Measurements from ENCODE around the gene BOC. TPM values are rescaled to one million over a fixed set of nuclear protein-coding genes. Genes with fewer than 3 reads are reported as not detected.

Gene BOC
- total RNA-seq, 2 experiments from 2014 or later, result 0.40 to 0.43 TPM

GRCh38 chr3:113297841-113298240 is 86.5 kb downstream of the BOC start:
- CTCF ChIA-PET, result no interaction called here
- Mint-ChIP-seq H3K4me1 (no peaks in the 10 kb centered on the region), H3K4me3 (no peak overlapping the region), H3K27me3 (no peaks in the 10 kb centered on the region), H3K36me3 (ENCODE audit: low read depth) (peaks cover 3% of the 10 kb centered on the region), H3K9me3 (ENCODE audit: low read depth) (no peaks in the 10 kb centered on the region), H3K27ac (no peak overlapping the region)
- POLR2A ChIA-PET, result no interaction called here
- intact Hi-C loops (cut with DNase I, micrococcal nuclease), result no loop called here
- ATAC-seq, result no peak
- no peak for DNase-seq

- H3K36me3 Mint-ChIP-seq (ENCODE audit: low read depth), result peaks cover 3% of the 10 kb centered on the region
- no peaks in the 10 kb centered on the region for H3K4me1 Mint-ChIP-seq
- intact Hi-C loops (cut with DNase I, micrococcal nuclease), result no loop called here
- no peaks in the 10 kb centered on the region for H3K9me3 Mint-ChIP-seq (ENCODE audit: low read depth)
- H3K27ac Mint-ChIP-seq, result no peak overlapping the region
- CTCF ChIA-PET, result interaction anchor here (1.6 kb wide), 1 partner anchor 13 kb away, joined by 7 read pairs; no protein-coding TSS in a partner anchor
- ATAC-seq (no peak), DNase-seq (no peak)
- no peaks in the 10 kb centered on the region for H3K27me3 Mint-ChIP-seq
- no peak overlapping the region for H3K4me3 Mint-ChIP-seq
- POLR2A ChIA-PET, result no interaction called here
These were observed 89.2 kb downstream of the BOC start for GRCh38 chr3:113300596-113300995.

GRCh38 chr3:113304102-113304501 is 92.7 kb downstream of the BOC start:
- intact Hi-C loops (cut with DNase I, micrococcal nuclease), result no loop called here
- POLR2A ChIA-PET, result no interaction called here

GRCh38 chr3:113304856-113305540 is 93.6 kb downstream of the BOC start:
- POLR2A ChIA-PET, result no interaction called here
- ATAC-seq, result no peak

More at GRCh38 chr3:113304102-113304501, 92.7 kb downstream of the BOC start:
- H3K4me1 Mint-ChIP-seq, result no peaks in the 10 kb centered on the region
- no peak for DNase-seq
- ATAC-seq, result no peak
- no peaks in the 10 kb centered on the region for H3K27me3 Mint-ChIP-seq
- CTCF ChIA-PET, result no interaction called here
- H3K9me3 Mint-ChIP-seq (ENCODE audit: low read depth), result no peaks in the 10 kb centered on the region
- H3K4me3 Mint-ChIP-seq, result no peak overlapping the region
- peaks cover 3% of the 10 kb centered on the region for H3K36me3 Mint-ChIP-seq (ENCODE audit: low read depth)
- no peak overlapping the region for H3K27ac Mint-ChIP-seq

GRCh38 chr3:113310960-113311359 is 99.6 kb downstream of the BOC start:
- ATAC-seq, result no peak
- peaks cover 18% of the 10 kb centered on the region for H3K9me3 Mint-ChIP-seq (ENCODE audit: low read depth)

More at GRCh38 chr3:113304856-113305540, 93.6 kb downstream of the BOC start:
- no peaks in the 10 kb centered on the region for H3K9me3 Mint-ChIP-seq (ENCODE audit: low read depth)
- no peaks in the 10 kb centered on the region for H3K4me1 Mint-ChIP-seq
- DNase-seq, result no peak
- H3K27me3 Mint-ChIP-seq, result no peaks in the 10 kb centered on the region
- CTCF ChIA-PET, result no interaction called here
- intact Hi-C loops (cut with DNase I, micrococcal nuclease), result no loop called here
- H3K36me3 Mint-ChIP-seq (ENCODE audit: low read depth), result peaks cover 3% of the 10 kb centered on the region
- H3K27ac Mint-ChIP-seq, result no peak overlapping the region
- H3K4me3 Mint-ChIP-seq, result no peak overlapping the region

GRCh38 chr3:113312416-113312815 is 101.1 kb downstream of the BOC start:
- H3K9me3 Mint-ChIP-seq (ENCODE audit: low read depth), result peaks cover 20% of the 10 kb centered on the region

More at GRCh38 chr3:113310960-113311359, 99.6 kb downstream of the BOC start:
- intact Hi-C loops (cut with DNase I, micrococcal nuclease), result no loop called here
- POLR2A ChIA-PET, result no interaction called here
- H3K27me3 Mint-ChIP-seq, result no peaks in the 10 kb centered on the region
- CTCF ChIA-PET, result interaction anchor here (0.7 kb wide), 1 partner anchor 64 kb away, joined by 4 read pairs; no protein-coding TSS in a partner anchor
- H3K27ac Mint-ChIP-seq, result no peak overlapping the region
- DNase-seq, result no peak
- no peak overlapping the region for H3K4me3 Mint-ChIP-seq
- H3K36me3 Mint-ChIP-seq (ENCODE audit: low read depth), result peaks cover 30% of the 10 kb centered on the region
- H3K4me1 Mint-ChIP-seq, result no peaks in the 10 kb centered on the region

GRCh38 chr3:113314923-113315322 is 103.6 kb downstream of the BOC start:
- no peaks in the 10 kb centered on the region for H3K4me1 Mint-ChIP-seq
- H3K27me3 Mint-ChIP-seq, result no peaks in the 10 kb centered on the region
- ChIA-PET POLR2A (no interaction called here), CTCF (interaction anchor here (1.2 kb wide), 1 partner anchor 27 kb away, joined by 3 read pairs; no protein-coding TSS in a partner anchor)
- H3K9me3 Mint-ChIP-seq (ENCODE audit: low read depth), result peaks cover 23% of the 10 kb centered on the region
- peaks cover 54% of the 10 kb centered on the region for H3K36me3 Mint-ChIP-seq (ENCODE audit: low read depth)
- ATAC-seq, result no peak
- no peak overlapping the region for H3K4me3 Mint-ChIP-seq
- intact Hi-C loops (cut with DNase I, micrococcal nuclease), result no loop called here
- H3K27ac Mint-ChIP-seq, result no peak overlapping the region
- no peak for DNase-seq

More at GRCh38 chr3:113312416-113312815, 101.1 kb downstream of the BOC start:
- ChIA-PET POLR2A (no interaction called here), CTCF (no interaction called here)
- H3K4me1 Mint-ChIP-seq, result no peaks in the 10 kb centered on the region
- ATAC-seq (no peak), DNase-seq (no peak)
- H3K4me3 Mint-ChIP-seq, result no peak overlapping the region
- H3K36me3 Mint-ChIP-seq (ENCODE audit: low read depth), result peaks cover 38% of the 10 kb centered on the region
- intact Hi-C loops (cut with DNase I, micrococcal nuclease), result no loop called here
- no peak overlapping the region for H3K27ac Mint-ChIP-seq
- H3K27me3 Mint-ChIP-seq, result no peaks in the 10 kb centered on the region

- DNase-seq (no peak), ATAC-seq (no peak)
- POLR2A ChIA-PET, result no interaction called here
- no peaks in the 10 kb centered on the region for H3K4me1 Mint-ChIP-seq
- no peaks in the 10 kb centered on the region for H3K9me3 Mint-ChIP-seq (ENCODE audit: low read depth)
- H3K36me3 Mint-ChIP-seq (ENCODE audit: low read depth), result peaks cover 8% of the 10 kb centered on the region
- H3K27me3 Mint-ChIP-seq, result no peaks in the 10 kb centered on the region
- H3K27ac Mint-ChIP-seq, result no peak overlapping the region
- intact Hi-C loops (cut with DNase I, micrococcal nuclease), result no loop called here
- H3K4me3 Mint-ChIP-seq, result no peak overlapping the region
- CTCF ChIA-PET, result interaction anchor here (0.7 to 1.9 kb wide), 2 partner anchors 42 to 290 kb away, joined by 3 to 6 read pairs; no protein-coding TSS in a partner anchor
These were observed 118.4 kb downstream of the BOC start for GRCh38 chr3:113329757-113330156.

- Mint-ChIP-seq H3K27ac (no peak overlapping the region), H3K4me1 (no peaks in the 10 kb centered on the region), H3K9me3 (ENCODE audit: low read depth) (no peaks in the 10 kb centered on the region), H3K4me3 (no peak overlapping the region), H3K27me3 (no peaks in the 10 kb centered on the region), H3K36me3 (ENCODE audit: low read depth) (peaks cover 7% of the 10 kb centered on the region)
- DNase-seq, result no peak
- no peak for ATAC-seq
- ChIA-PET CTCF (no interaction called here), POLR2A (no interaction called here)
- intact Hi-C loops (cut with DNase I, micrococcal nuclease), result no loop called here
These were observed 119.4 kb downstream of the BOC start for GRCh38 chr3:113330742-113331141.

GRCh38 chr3:113331187-113331586 is 119.8 kb downstream of the BOC start:
- Mint-ChIP-seq H3K27ac (no peak overlapping the region), H3K4me1 (no peaks in the 10 kb centered on the region), H3K36me3 (ENCODE audit: low read depth) (peaks cover 2% of the 10 kb centered on the region), H3K9me3 (ENCODE audit: low read depth) (no peaks in the 10 kb centered on the region), H3K4me3 (no peak overlapping the region), H3K27me3 (no peaks in the 10 kb centered on the region)
- ATAC-seq (no peak), DNase-seq (no peak)
- CTCF ChIA-PET, result no interaction called here
- POLR2A ChIA-PET, result no interaction called here
- intact Hi-C loops (cut with DNase I, micrococcal nuclease), result no loop called here

Data from activated CD4-positive, alpha-beta T cell treated with anti-CD3 and anti-CD28 coated beads for 36 hours (primary cell).